WTC11 (cell line): ENCODE data around the gene ERC2. TPM values are rescaled to one million over a fixed set of nuclear protein-coding genes. Genes with fewer than 3 reads are reported as not detected.
A peak's percentile ranks its signal among the peaks of the same experiment; 100 is the strongest.

ENCODE experiments used
- ATAC-seq: fragments of 200-7000 bp; cut with Tn5 transposase; 2 replicates; pipeline ENCODE4 v1.10.0; 2021; ENCODE audit warnings: mild to moderate bottlenecking, moderate library complexity
- CTCF ChIA-PET: fragments of 300-600 bp; sonication (Branson Sonifier 250); formaldehyde crosslinking; loops from one replicate; lab custom pipeline; 2021; ENCODE audit warnings: antibody characterized with exemption; lab: Charles Lee
- POLR2A ChIA-PET: fragments of 350-600 bp; sonication (Branson Sonifier 250); formaldehyde crosslinking; loops from one replicate; lab custom pipeline; 2021; ENCODE audit warnings: antibody characterized with exemption; lab: Charles Lee
- DNase-seq: peaks from one replicate; pipeline ENCODE4 v3.0.0; 2021; ENCODE audit warnings: low spot score
- H3K27ac Mint-ChIP-seq: 2 replicates; pipeline ENCODE4 v1.8.0; 2021; ENCODE audit warnings: mixed read lengths
- H3K27me3 Mint-ChIP-seq: 2 replicates; pipeline ENCODE4 v1.8.0; 2021; ENCODE audit warnings: low read depth, mild to moderate bottlenecking, moderate library complexity, mixed read lengths
- H3K36me3 Mint-ChIP-seq: 2 replicates; pipeline ENCODE4 v1.8.0; 2021; ENCODE audit warnings: mixed read lengths
- H3K4me1 Mint-ChIP-seq: 2 replicates; pipeline ENCODE4 v1.8.0; 2022; ENCODE audit warnings: mixed read lengths
- H3K4me3 Mint-ChIP-seq: 2 replicates; pipeline ENCODE4 v1.8.0; 2021; ENCODE audit warnings: mild to moderate bottlenecking, moderate library complexity, mixed read lengths
- H3K9me3 Mint-ChIP-seq: 2 replicates; pipeline ENCODE4 v1.8.0; 2021; ENCODE audit warnings: mixed read lengths
- CBFB ChIP-seq: sonication (generic); formaldehyde crosslinking; IDR thresholded peaks from 2 replicates; pipeline ENCODE4 v1.8.1; 2022; ENCODE audit warnings: mild to moderate bottlenecking, low read depth, missing genetic modification reagents
- CREB1 ChIP-seq: sonication (generic); formaldehyde crosslinking; IDR thresholded peaks from 2 replicates; pipeline ENCODE4 v1.8.0; 2023; ENCODE audit warnings: mild to moderate bottlenecking, missing genetic modification reagents
- CTCF ChIP-seq: fragments of 200-600 bp; IDR thresholded peaks from 2 replicates; pipeline ENCODE4 v1.8.0; 2022; ENCODE audit warnings: antibody characterized with exemption
- E2F1 ChIP-seq: sonication (generic); formaldehyde crosslinking; IDR thresholded peaks from 2 replicates; pipeline ENCODE4 v1.8.0; 2022; ENCODE audit warnings: mild to moderate bottlenecking, missing genetic modification reagents
- FOXJ3 ChIP-seq: sonication (generic); formaldehyde crosslinking; IDR thresholded peaks from 2 replicates; pipeline ENCODE4 v1.9.0; 2021; ENCODE audit warnings: missing genetic modification reagents, mild to moderate bottlenecking, borderline replicate concordance
- FOXK1 ChIP-seq: sonication (generic); formaldehyde crosslinking; IDR thresholded peaks from 2 replicates; pipeline ENCODE4 v1.8.0; 2022; ENCODE audit warnings: mild to moderate bottlenecking, moderate library complexity, missing genetic modification reagents
- FOXP1 ChIP-seq: sonication (generic); formaldehyde crosslinking; IDR thresholded peaks from 2 replicates; pipeline ENCODE4 v1.8.0; 2022; ENCODE audit warnings: missing genetic modification reagents, mild to moderate bottlenecking, moderate library complexity, borderline replicate concordance
- GRHL2 ChIP-seq: fragments of 250-450 bp; sonication (Bioruptor Pico); IDR thresholded peaks from 2 replicates; pipeline ENCODE4 v1.8.0; 2022; ENCODE audit warnings: mild to moderate bottlenecking, moderate library complexity; ENCODE audit not compliant: insufficient replicate concordance, severe bottlenecking
- HMGA2 ChIP-seq: fragments of 250-450 bp; sonication (Bioruptor Pico); IDR thresholded peaks from 2 replicates; pipeline ENCODE4 v1.4.0; 2021; ENCODE audit warnings: mild to moderate bottlenecking, moderate library complexity
- MXD4 ChIP-seq: fragments of 250-450 bp; sonication (Bioruptor Pico); IDR thresholded peaks from 2 replicates; pipeline ENCODE4 v1.8.0; 2021; ENCODE audit warnings: mild to moderate bottlenecking, moderate library complexity, borderline replicate concordance
- NR2C2 ChIP-seq: sonication (generic); formaldehyde crosslinking; IDR thresholded peaks from 2 replicates; pipeline ENCODE4 v1.8.0; 2022; ENCODE audit warnings: mild to moderate bottlenecking, missing genetic modification reagents
- NR3C1 ChIP-seq: sonication (generic); formaldehyde crosslinking; conservative IDR thresholded peaks from 2 replicates; pipeline ENCODE4 v1.8.1; 2023; ENCODE audit warnings: low read depth, mild to moderate bottlenecking, missing genetic modification reagents
- TEAD1 ChIP-seq: sonication (generic); formaldehyde crosslinking; IDR thresholded peaks from 2 replicates; pipeline ENCODE4 v1.8.0; 2022; ENCODE audit warnings: mild to moderate bottlenecking, missing genetic modification reagents
- total RNA-seq: library from RNA; stranded (reverse); gene quantifications from 3 replicates; pipeline ENCODE4 v1.2.3, GENCODE V29; 2021
- TF ChIP-seq, protein P1 (sequence below): sonication (generic); formaldehyde crosslinking; IDR thresholded peaks from 2 replicates; pipeline ENCODE4 v1.8.1; 2023; ENCODE audit warnings: mild to moderate bottlenecking, missing genetic modification reagents, moderate library complexity
- TF ChIP-seq, protein P2 (sequence below): fragments of 250-450 bp; sonication (Bioruptor Pico); IDR thresholded peaks from 2 replicates; pipeline ENCODE4 v1.9.0; 2021; ENCODE audit warnings: mild to moderate bottlenecking
- TF ChIP-seq, protein P3 (sequence below): fragments of 250-450 bp; sonication (Bioruptor Pico); IDR thresholded peaks from 2 replicates; pipeline ENCODE4 v1.9.0; 2021; ENCODE audit warnings: mild to moderate bottlenecking
- TF ChIP-seq, protein P4 (sequence below): sonication (generic); formaldehyde crosslinking; IDR thresholded peaks from 2 replicates; pipeline ENCODE4 v1.8.1; 2023; ENCODE audit warnings: mild to moderate bottlenecking, moderate library complexity, missing genetic modification reagents
- TF ChIP-seq, protein P5 (sequence below): sonication (generic); formaldehyde crosslinking; conservative IDR thresholded peaks from 2 replicates; pipeline ENCODE4 v1.8.1; 2022; ENCODE audit warnings: mild to moderate bottlenecking, missing genetic modification reagents

The ERC2 gene
- total RNA-seq, 1 experiment from 2014 or later, result 23.5 TPM

DNA sequence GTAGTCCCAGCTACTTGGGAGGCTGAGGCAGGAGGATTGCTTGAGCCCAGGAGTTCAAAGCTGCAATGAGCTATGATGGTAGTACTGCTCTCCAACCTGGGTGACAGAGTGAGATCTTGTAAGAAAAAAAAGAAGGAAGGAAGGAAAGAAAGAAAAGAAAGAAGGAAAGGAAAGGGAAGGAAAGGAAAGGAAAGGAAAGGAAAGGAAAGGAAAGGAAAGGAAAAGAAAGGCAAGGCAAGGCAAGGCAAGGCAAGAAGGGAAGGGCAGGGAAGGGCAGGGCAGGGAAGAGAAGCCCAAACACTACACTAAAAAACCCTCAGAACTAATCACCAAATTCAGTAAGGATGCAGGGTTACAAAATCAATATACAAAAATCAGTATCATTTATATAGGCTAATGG is 341.6 kb downstream of the ERC2 start:
- Mint-ChIP-seq H3K27ac (no peak overlapping the region), H3K4me3 (no peak overlapping the region), H3K27me3 (peaks cover 8% of the 10 kb centered on the region; the same call in 1 of the 2 replicates), H3K4me1 (peaks cover 62% of the 10 kb centered on the region), H3K36me3 (no peaks in the 10 kb centered on the region; the same call in 1 of the 2 replicates), H3K9me3 (peaks cover 7% of the 10 kb centered on the region)
- ChIA-PET CTCF (no interaction called here), POLR2A (no interaction called here)
- DNase-seq (no peak), ATAC-seq (no peak)
- TF ChIP-seq CREB1 (CRISPR knock-in tag) (no peak), TEAD1 (CRISPR knock-in tag) (no peak), HMGA2 (CRISPR knock-in tag) (no peak), NR3C1 (CRISPR knock-in tag) (no peak), CBFB (CRISPR knock-in tag) (no peak), FOXP1 (CRISPR knock-in tag) (no peak), NR2C2 (CRISPR knock-in tag) (no peak), FOXK1 (CRISPR knock-in tag) (no peak), GRHL2 (no peak)
- TF ChIP-seq, protein P1, sequence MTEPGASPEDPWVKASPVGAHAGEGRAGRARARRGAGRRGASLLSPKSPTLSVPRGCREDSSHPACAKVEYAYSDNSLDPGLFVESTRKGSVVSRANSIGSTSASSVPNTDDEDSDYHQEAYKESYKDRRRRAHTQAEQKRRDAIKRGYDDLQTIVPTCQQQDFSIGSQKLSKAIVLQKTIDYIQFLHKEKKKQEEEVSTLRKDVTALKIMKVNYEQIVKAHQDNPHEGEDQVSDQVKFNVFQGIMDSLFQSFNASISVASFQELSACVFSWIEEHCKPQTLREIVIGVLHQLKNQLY, result no peak
- TF ChIP-seq, protein P2, sequence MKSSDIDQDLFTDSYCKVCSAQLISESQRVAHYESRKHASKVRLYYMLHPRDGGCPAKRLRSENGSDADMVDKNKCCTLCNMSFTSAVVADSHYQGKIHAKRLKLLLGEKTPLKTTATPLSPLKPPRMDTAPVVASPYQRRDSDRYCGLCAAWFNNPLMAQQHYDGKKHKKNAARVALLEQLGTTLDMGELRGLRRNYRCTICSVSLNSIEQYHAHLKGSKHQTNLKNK (CRISPR knock-in tag), result no peak
- TF ChIP-seq, protein P3, sequence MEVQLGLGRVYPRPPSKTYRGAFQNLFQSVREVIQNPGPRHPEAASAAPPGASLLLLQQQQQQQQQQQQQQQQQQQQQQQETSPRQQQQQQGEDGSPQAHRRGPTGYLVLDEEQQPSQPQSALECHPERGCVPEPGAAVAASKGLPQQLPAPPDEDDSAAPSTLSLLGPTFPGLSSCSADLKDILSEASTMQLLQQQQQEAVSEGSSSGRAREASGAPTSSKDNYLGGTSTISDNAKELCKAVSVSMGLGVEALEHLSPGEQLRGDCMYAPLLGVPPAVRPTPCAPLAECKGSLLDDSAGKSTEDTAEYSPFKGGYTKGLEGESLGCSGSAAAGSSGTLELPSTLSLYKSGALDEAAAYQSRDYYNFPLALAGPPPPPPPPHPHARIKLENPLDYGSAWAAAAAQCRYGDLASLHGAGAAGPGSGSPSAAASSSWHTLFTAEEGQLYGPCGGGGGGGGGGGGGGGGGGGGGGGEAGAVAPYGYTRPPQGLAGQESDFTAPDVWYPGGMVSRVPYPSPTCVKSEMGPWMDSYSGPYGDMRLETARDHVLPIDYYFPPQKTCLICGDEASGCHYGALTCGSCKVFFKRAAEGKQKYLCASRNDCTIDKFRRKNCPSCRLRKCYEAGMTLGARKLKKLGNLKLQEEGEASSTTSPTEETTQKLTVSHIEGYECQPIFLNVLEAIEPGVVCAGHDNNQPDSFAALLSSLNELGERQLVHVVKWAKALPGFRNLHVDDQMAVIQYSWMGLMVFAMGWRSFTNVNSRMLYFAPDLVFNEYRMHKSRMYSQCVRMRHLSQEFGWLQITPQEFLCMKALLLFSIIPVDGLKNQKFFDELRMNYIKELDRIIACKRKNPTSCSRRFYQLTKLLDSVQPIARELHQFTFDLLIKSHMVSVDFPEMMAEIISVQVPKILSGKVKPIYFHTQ (CRISPR knock-in tag), result no peak

GRCh38 chr3:56125358-56126005 is 342.8 kb downstream of the ERC2 start:
- Mint-ChIP-seq H3K27me3 (peaks cover 8% of the 10 kb centered on the region; the same call in 1 of the 2 replicates), H3K4me1 (peaks cover 50% of the 10 kb centered on the region), H3K9me3 (peaks cover 7% of the 10 kb centered on the region), H3K4me3 (no peak overlapping the region), H3K36me3 (no peaks in the 10 kb centered on the region; the same call in 1 of the 2 replicates), H3K27ac (peak overlapping the region; percentile 19)
- TF ChIP-seq, protein P4, sequence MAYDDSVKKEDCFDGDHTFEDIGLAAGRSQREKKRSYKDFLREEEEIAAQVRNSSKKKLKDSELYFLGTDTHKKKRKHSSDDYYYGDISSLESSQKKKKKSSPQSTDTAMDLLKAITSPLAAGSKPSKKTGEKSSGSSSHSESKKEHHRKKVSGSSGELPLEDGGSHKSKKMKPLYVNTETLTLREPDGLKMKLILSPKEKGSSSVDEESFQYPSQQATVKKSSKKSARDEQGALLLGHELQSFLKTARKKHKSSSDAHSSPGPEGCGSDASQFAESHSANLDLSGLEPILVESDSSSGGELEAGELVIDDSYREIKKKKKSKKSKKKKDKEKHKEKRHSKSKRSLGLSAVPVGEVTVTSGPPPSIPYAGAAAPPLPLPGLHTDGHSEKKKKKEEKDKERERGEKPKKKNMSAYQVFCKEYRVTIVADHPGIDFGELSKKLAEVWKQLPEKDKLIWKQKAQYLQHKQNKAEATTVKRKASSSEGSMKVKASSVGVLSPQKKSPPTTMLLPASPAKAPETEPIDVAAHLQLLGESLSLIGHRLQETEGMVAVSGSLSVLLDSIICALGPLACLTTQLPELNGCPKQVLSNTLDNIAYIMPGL (CRISPR knock-in tag), result no peak
- TF ChIP-seq E2F1 (CRISPR knock-in tag) (no peak), CBFB (CRISPR knock-in tag) (no peak), CTCF (no peak), MXD4 (no peak), FOXJ3 (CRISPR knock-in tag) (no peak)
- TF ChIP-seq, protein P5, sequence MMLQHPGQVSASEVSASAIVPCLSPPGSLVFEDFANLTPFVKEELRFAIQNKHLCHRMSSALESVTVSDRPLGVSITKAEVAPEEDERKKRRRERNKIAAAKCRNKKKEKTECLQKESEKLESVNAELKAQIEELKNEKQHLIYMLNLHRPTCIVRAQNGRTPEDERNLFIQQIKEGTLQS (CRISPR knock-in tag), result no peak
- ChIA-PET CTCF (interaction anchor here (0.9 kb wide), 1 partner anchor 126 kb away, joined by 3 read pairs; no protein-coding TSS in a partner anchor), POLR2A (no interaction called here)
- ATAC-seq (peak; percentile 23; the same call in 1 of the 2 replicates), DNase-seq (no peak)
